Left ventricle myocardium inferior (tissue), 1 donor: ENCODE measurements around the gene STK39. TPM values are rescaled to one million over a fixed set of nuclear protein-coding genes. Genes with fewer than 3 reads are reported as not detected.

Source experiments
- DNase-seq: peaks from one replicate; pipeline ENCODE4 v3.0.0-alpha.2; 2020
- H3K27ac ChIP-seq: fragments of 200-600 bp; replicated peaks from 2 replicates; pipeline ENCODE4 v1.8.0; 2021
- H3K27me3 ChIP-seq: fragments of 200-600 bp; 2 replicates; pipeline ENCODE4 v1.8.0; 2021; ENCODE audit warnings: low read depth
- H3K36me3 ChIP-seq: fragments of 200-600 bp; 2 replicates; pipeline ENCODE4 v1.8.0; 2021
- H3K4me1 ChIP-seq: fragments of 200-600 bp; 2 replicates; pipeline ENCODE4 v1.8.0; 2021
- H3K4me3 ChIP-seq: fragments of 200-600 bp; 2 replicates; pipeline ENCODE4 v1.8.0; 2021; ENCODE audit warnings: mild to moderate bottlenecking, moderate library complexity
- H3K9me3 ChIP-seq: fragments of 200-600 bp; replicated peaks from 2 replicates; pipeline ENCODE4 v1.8.0; 2021
- intact Hi-C: fragments of 100-400 bp; cut with micrococcal nuclease; formaldehyde crosslinking; loops from one replicate; pipeline ENCODE4 v1.11.0; 2022
- total RNA-seq: library from RNA; stranded (reverse); fragmentation: NEBNext Ultra II Directional; extraction: Animal tissue kit (Norgen Biotek cat#: 25700); gene quantifications from one replicate; pipeline ENCODE4 v1.2.1, GENCODE V29; 2021
- TF ChIP-seq, protein P1 (sequence below): fragments of 200-600 bp; IDR thresholded peaks from 2 replicates; pipeline ENCODE4 v1.8.0; 2021; ENCODE audit warnings: antibody characterized with exemption, mild to moderate bottlenecking, borderline replicate concordance
- donor health status: DM: no; HTN: yes; CAD: no; lungs with severe emphysema.

STK39 gene
- total RNA-seq, 1 donor from 2014 or later = 23.2 TPM

DNA sequence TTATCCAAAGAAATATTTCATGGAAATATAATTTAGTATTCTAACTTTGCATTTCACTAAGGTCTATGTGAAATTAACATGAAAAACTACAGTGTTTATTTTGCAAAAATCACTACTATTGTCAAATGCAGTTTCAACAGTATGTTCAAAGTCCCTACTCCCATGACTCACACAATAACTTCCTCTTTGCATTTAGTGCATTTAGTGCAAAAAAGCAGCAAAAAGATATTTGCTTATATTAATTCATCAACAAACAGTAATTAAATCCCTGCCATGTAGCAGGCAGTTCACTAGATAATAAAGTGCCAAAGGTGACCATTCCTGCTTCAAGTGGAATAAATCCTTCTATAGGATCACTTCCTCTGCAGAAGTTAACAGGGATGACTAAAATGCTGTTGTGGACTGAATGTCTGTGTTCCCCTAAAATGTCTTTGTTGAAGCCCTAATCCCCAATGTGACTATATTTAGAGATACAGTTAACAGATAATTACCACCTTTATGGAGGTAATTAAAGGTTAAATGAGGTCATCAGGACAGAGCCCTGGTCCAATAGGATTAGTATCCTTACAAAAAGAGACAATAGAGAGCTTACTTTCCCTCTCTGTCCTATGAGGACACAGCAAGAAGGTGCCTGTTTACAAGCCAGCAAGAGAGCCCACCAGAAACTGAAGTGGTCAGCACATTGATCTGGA, 61.7 kb downstream of the STK39 start:
- Histone ChIP-seq H3K4me3 (no peak overlapping the region), H3K4me1 (peaks cover 82% of the 10 kb centered on the region), H3K36me3 (peaks cover 7% of the 10 kb centered on the region), H3K9me3 (no peaks in the 10 kb centered on the region), H3K27ac (no peak overlapping the region), H3K27me3 (no peaks in the 10 kb centered on the region)
- DNase-seq = no peak
- TF ChIP-seq, protein P1, sequence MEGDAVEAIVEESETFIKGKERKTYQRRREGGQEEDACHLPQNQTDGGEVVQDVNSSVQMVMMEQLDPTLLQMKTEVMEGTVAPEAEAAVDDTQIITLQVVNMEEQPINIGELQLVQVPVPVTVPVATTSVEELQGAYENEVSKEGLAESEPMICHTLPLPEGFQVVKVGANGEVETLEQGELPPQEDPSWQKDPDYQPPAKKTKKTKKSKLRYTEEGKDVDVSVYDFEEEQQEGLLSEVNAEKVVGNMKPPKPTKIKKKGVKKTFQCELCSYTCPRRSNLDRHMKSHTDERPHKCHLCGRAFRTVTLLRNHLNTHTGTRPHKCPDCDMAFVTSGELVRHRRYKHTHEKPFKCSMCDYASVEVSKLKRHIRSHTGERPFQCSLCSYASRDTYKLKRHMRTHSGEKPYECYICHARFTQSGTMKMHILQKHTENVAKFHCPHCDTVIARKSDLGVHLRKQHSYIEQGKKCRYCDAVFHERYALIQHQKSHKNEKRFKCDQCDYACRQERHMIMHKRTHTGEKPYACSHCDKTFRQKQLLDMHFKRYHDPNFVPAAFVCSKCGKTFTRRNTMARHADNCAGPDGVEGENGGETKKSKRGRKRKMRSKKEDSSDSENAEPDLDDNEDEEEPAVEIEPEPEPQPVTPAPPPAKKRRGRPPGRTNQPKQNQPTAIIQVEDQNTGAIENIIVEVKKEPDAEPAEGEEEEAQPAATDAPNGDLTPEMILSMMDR = no peak
- intact Hi-C loops = no loop called here

DNA sequence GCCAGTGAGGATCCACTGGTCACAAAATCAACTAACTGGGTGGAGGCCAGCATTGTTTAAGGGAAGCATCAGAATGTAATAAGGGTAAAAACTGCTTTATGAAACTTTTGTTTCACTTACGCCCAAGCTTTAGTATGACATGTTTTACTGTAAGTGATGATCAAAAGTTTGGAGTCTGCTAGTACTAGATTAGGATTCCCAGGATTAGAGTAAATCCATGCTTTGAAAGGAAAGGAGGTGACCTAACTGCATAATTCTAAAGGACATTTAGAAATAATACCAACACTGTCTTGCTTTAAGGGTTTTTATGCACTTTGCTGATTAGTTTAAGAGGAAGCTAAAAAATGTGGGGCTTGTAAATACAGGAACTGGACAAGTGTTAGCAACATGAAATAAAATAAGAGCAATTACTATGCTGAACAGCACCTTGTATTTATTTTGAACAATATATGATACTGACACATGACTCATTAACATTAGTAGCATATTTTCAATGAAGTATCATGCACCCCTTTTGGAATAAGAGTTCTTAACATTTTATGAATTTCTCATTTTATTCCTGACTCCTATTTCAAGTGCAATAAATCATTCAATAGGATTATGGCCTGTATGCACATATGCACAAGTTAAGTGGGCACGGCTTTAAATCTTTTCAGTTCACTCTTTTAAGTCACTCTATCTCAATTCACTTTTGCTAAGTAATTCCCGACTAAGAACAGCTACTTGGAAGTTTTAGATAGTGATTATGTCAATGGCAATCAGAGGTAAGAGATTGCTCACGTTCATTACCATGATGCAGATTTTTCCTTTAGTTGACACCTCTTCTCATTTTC, 62.5 kb downstream of the STK39 start:
- intact Hi-C loops = no loop called here
- H3K4me3 ChIP-seq = no peak overlapping the region
- H3K4me1 ChIP-seq = peaks cover 73% of the 10 kb centered on the region
- no peaks in the 10 kb centered on the region for H3K27me3 ChIP-seq
- peaks cover 7% of the 10 kb centered on the region for H3K36me3 ChIP-seq
- H3K27ac ChIP-seq = no peak overlapping the region
- TF ChIP-seq, protein P1 = no peak
- H3K9me3 ChIP-seq = no peaks in the 10 kb centered on the region
- no peak for DNase-seq

DNA sequence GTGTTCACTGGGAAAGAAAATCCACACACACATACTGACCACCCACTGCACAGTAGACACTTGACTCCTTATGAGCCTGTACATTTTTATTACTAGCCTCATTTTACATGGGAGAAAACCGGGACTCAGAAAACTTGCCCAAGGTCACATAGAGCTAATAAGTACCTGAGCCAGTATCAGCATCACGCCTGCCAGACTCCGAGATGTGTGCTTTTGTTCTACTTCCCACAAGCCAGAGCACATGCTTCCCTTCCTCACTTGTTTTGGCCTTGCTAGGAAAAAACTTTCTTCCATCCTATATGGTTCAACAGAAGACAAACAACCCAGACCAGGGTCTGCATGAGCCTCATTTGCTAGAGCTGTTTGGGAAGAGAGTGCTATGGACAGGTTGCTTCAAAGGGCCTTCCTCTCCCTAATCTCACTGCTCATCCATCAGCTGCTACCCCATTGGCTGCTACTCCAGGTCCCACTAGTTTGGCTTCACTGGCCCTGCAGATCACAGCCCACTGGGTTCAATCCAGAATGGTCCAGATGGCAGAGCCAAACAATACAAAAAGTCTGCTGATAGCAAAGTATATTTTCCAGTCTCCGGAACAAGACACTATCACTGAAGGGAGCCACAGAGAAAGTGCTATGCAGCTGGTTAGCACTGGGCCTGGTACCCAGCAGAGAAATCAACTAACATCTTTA, 63.9 kb downstream of the STK39 start:
- TF ChIP-seq, protein P1 = no peak
- Histone ChIP-seq H3K36me3 (peaks cover 7% of the 10 kb centered on the region), H3K27ac (peak overlapping the region; percentile 13), H3K4me3 (no peak overlapping the region), H3K27me3 (no peaks in the 10 kb centered on the region), H3K4me1 (peaks cover 65% of the 10 kb centered on the region), H3K9me3 (no peaks in the 10 kb centered on the region)
- DNase-seq = no peak
- intact Hi-C loops = no loop called here

DNA sequence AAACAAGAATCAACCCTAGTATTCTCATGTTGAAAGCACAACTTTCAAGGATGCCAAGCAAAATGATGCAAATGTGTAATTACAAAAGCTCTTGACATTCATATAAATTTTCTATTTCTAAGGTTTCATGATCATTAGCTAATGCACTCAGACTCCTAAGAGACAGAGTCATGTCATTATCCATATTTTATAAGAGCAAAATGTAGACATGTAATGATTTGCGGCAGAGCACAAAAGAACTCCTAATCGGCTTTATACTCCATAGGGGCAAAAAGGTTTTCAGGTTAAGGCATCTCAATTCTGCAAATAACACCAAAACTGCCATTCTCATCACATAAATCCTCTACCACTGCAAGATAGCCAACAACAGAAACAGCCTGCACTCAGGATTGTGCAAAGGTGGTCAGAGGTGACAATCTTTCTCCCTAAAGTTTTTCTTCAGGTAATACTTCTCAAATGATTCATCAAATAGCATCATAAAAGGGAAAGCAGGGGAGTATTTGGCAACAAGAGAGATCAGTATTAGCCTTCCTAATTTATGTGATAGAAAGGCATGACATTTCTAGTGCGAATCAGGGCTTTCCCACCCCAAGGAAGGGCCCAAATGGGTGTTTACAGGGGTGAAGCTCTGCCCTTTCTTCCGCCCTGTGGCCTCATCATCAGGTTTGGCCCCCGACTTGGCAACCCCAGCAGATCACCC, 64.7 kb downstream of the STK39 start:
- peaks cover 7% of the 10 kb centered on the region for H3K36me3 ChIP-seq
- H3K9me3 ChIP-seq = no peaks in the 10 kb centered on the region
- intact Hi-C loops = no loop called here
- TF ChIP-seq, protein P1 = no peak
- H3K27me3 ChIP-seq = no peaks in the 10 kb centered on the region
- H3K4me1 ChIP-seq = peaks cover 65% of the 10 kb centered on the region
- DNase-seq = no peak
- no peak overlapping the region for H3K27ac ChIP-seq
- no peak overlapping the region for H3K4me3 ChIP-seq

DNA sequence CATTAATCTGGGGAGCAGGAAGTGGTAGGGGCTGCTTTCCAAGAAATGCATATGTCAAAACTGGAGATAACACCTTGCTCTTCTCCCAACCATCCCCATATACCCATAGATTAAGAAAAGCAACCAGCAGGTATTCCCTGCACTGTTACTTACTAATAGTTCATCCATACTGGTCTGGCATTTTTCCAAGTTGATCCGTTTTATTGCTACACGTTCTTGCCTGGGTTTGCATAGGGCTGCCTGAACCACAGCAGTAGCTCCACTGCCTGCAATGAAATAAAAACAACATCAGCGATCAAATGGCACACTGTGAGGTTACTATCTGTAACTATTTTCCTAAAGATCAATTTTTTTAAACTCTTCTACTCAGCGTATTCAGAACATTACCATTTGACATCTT, 65.6 kb downstream of the STK39 start:
- DNase-seq = no peak
- Histone ChIP-seq H3K36me3 (peaks cover 7% of the 10 kb centered on the region), H3K4me3 (no peak overlapping the region), H3K9me3 (no peaks in the 10 kb centered on the region), H3K4me1 (peaks cover 60% of the 10 kb centered on the region), H3K27me3 (no peaks in the 10 kb centered on the region), H3K27ac (no peak overlapping the region)
- intact Hi-C loops = no loop called here
- TF ChIP-seq, protein P1 = no peak
